ENCODE data around the gene CDH23.

CDH23 gene

DNA sequence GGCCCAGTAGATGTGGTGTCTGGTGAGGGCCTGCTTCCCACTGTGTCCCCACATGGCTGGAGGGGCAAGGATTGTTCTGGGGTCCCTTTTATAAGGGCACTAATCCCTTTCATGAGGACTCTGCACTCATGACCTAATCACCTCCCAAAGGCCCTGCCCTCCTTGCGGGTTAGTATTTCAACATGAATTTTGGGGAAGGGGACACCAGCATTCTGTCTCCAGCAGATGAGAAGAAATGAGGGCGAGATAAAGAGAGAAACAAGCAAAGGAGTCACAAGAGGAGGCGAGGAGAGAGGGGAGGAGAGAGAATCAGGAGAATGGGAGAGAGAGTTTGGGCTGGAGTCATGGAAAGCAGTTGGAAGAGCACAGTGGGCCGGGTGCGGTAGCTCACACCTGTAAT lies 239.1 kb downstream of the CDH23 start:
- TF ChIP-seq CTCF (IDR thresholded peaks at IDR 0.05; ENCODE audit: low read depth, low read length): no peak
- in situ Hi-C loops (cut with HindIII; ENCODE audit: low sequenced_read_pairs): no loop called here
- no peak for DNase-seq (ENCODE audit: low read depth, low spot score)
- H3K4me3 ChIP-seq (ENCODE audit: low read depth, low read length): no peak overlapping the region

GRCh38 chr10:71636588-71636987 lies 239.9 kb downstream of the CDH23 start:
- TF ChIP-seq CTCF (IDR thresholded peaks at IDR 0.05; ENCODE audit: low read depth, low read length): no peak
- DNase-seq (ENCODE audit: low read depth, low spot score): no peak
- in situ Hi-C loops (cut with HindIII; ENCODE audit: low sequenced_read_pairs): no loop called here
- no peak overlapping the region for H3K4me3 ChIP-seq (ENCODE audit: low read depth, low read length)

GRCh38 chr10:71637305-71637704 lies 240.6 kb downstream of the CDH23 start:
- DNase-seq (ENCODE audit: low read depth, low spot score): no peak
- no peak overlapping the region for H3K4me3 ChIP-seq (ENCODE audit: low read depth, low read length)
- no peak for TF ChIP-seq CTCF (IDR thresholded peaks at IDR 0.05; ENCODE audit: low read depth, low read length)
- in situ Hi-C loops (cut with HindIII; ENCODE audit: low sequenced_read_pairs): no loop called here

- in situ Hi-C loops (cut with HindIII; ENCODE audit: low sequenced_read_pairs): no loop called here
- H3K4me3 ChIP-seq (ENCODE audit: low read depth, low read length): no peak overlapping the region
- DNase-seq (ENCODE audit: low read depth, low spot score): no peak
- TF ChIP-seq CTCF (IDR thresholded peaks at IDR 0.05; ENCODE audit: low read depth, low read length): no peak
Observed at GRCh38 chr10:71638064-71638821, 241.5 kb downstream of the CDH23 start.

DNA sequence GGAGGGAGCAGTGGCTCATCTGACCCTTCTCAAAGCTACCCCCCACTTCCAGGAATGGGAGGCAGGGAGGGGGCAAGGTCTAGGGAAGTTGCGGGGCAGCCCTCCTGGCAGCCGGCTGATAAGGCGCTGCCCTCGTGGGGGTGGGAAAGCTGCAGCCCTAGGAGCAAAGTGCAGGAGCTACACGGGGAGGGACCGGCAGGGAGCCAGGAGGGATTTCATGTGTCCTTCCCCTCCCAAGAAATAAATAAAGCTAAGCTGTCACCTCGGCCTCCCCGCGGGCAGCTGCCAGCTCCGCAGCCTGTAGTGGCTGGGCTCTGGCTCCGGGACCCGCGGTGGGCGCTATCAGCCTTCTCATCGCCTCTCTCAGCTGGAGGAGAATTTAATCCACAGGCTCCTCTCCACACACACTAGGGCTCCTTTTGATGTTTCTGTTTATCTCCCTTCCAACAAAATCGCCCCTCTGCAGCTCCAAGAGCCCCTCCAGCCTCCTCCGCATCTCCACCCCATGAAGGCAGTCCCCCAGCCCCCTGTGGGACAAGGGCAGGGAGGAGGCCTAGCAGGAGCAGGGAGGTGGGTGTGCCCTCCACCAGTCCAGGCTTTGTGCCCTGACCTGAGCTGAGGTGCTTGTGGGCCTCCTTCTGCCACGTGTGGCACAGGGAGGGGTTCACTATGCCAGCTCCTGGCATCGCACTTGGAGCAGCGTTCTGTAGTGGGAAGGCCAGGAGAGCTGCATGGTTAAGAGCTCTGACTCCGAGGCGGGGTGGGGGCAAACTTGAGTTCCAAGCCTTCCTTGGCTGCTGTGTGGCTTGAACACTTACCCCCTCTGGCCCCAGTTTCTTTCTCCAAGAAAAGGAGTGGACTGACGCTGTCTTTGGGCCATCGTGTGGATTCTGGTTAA lies 242.4 kb downstream of the CDH23 start:
- no peak overlapping the region for H3K4me3 ChIP-seq (ENCODE audit: low read depth, low read length)
- TF ChIP-seq CTCF (IDR thresholded peaks at IDR 0.05; ENCODE audit: low read depth, low read length): no peak
- in situ Hi-C loops (cut with HindIII; ENCODE audit: low sequenced_read_pairs): no loop called here
- DNase-seq (ENCODE audit: low read depth, low spot score): no peak

DNA sequence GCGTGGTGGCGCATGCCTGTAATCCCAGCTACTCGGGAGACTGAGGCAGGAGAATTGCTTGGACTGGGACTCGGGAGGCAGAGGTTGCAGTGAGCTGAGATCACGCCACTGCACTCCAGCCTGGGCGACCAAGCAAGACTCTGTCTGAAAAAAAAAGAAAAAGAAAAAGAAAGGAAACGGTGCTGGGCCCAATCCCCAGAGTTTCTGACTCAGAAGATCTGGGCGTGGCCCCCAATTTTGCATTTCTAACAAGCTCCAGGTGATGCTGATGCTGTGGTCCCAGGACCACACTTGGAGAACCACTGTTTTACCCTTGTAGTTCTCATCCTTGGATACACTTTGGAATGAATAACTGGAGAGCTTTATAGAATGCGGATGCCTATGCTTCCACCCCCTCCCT lies 243.9 kb downstream of the CDH23 start:
- TF ChIP-seq CTCF (IDR thresholded peaks at IDR 0.05; ENCODE audit: low read depth, low read length): no peak
- no peak for DNase-seq (ENCODE audit: low read depth, low spot score)
- in situ Hi-C loops (cut with HindIII; ENCODE audit: low sequenced_read_pairs): no loop called here
- H3K4me3 ChIP-seq (ENCODE audit: low read depth, low read length): no peak overlapping the region

All from astrocyte of the spinal cord (primary cell).